ENCODE results near the gene ZBTB2.
"Not testable (repeated sequence)": the region's sequence is repeated elsewhere in the genome, so short reads cannot be mapped to it uniquely, and the experiment has no call there.

The ZBTB2 gene

DNA sequence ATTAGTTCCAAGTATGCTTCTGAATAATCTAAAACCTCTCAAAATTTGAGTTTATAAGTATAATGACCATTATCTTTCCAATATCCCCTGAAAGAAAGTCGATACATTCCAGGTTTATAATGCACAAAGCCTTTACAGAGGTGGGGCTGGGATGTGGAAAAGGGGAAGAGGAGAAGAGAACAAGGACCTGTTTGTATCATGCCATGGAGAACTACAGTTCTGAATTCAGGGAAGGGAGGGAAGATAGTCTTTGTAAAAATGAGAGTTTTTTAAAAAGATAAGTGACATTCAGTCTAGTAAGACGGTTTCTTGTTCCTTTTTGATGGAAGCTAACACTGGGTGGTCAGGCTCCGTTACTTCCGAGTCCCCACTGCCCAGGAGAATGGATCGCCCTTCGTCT, 26.1 kb downstream of the ZBTB2 start:
- DNase-seq, result no peak

DNA sequence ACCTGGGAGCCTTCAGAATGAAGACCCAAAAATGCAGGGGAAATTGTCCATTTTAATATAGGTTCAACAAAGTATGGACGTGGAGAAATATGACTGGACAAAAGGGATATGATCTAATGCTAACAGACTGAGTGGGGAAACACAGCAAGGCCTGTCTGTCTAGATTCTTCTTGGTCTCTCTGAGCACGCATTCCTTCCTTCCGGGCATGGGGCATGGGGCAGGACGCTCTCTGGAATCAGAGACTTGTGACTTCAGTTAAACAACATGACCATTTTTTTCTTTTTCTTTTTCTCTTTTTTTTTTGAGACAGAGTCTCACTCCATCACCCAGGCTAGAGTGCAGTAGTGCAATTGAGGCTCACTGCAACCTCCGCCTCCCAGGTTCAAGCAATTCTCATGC, 31.9 kb downstream of the ZBTB2 start:
- no peak for DNase-seq

GRCh38 chr6:151358475-151358874, 32.9 kb downstream of the ZBTB2 start:
- DNase-seq, result no peak

DNA sequence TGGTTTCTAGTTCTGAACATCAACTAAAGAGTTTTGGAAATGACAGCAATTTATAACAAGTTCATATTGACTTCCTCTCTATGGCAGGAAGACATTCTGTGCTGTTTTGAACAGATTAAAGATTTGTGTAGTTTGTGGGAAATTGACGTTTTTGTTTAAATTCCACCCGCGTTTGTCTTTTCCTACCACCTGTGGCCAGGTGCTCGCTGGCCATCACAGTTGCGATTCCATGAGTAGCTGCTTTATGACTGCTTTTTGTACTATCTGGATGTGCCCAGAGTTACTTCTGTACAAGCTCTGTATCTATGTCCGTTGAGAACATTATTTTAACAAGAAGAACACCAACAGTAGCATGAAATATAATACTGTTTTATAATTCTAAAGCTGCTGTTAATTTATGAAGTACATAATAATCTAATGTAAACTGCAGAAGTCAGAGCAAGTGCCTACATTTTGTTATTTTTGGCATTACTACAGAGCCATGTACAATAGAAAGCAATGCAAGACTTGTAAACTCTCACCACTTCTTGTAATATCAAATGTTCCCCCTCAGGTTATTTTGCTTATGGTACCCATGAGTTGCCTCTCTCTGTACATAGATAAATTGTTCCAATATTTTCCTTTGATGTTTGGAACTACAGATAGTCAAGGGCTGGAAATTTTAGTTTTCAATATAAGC, 33.5 kb downstream of the ZBTB2 start:
- no peak for DNase-seq

DNA sequence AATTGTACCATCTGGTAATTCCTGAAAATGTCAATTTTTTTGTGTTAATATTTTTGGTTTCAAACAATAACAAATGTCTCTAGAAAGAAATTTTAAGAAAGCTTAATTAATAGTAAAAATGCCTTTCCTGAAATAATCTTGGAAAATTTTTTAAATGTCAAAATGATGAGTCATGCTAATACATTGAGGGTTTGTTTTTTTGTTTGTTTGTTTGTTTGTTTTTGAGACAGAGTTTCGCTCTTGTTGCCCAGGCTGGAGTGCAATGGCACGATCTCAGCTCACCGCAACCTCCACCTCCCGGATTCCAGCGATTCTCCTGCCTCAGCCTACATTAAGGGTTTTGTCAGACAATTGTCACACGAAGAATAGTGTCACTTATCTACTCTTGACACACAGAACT, 34.4 kb downstream of the ZBTB2 start:
- not testable (repeated sequence) for DNase-seq

DNA sequence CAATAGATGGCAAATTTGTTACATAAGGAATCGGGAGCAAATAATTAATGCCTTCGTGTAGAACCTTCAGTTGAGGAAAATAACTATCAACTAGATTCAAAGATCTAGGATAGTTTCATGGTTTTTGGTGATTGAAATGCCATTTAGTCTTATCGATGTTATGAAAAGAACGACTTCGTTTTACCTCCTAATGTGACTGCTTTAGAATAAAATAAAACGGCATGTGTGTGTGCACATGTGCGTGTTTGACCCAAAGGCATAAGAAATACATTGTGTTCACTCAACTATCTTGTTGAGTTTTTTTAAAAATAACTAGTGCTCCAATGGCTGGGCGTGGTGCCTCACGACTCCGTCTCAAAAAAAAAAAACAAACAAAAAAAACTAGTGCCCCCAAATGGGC, 37.6 kb downstream of the ZBTB2 start:
- no peak for DNase-seq

GRCh38 chr6:151352410-151353396, 38.7 kb downstream of the ZBTB2 start:
- no peak for DNase-seq

DNA sequence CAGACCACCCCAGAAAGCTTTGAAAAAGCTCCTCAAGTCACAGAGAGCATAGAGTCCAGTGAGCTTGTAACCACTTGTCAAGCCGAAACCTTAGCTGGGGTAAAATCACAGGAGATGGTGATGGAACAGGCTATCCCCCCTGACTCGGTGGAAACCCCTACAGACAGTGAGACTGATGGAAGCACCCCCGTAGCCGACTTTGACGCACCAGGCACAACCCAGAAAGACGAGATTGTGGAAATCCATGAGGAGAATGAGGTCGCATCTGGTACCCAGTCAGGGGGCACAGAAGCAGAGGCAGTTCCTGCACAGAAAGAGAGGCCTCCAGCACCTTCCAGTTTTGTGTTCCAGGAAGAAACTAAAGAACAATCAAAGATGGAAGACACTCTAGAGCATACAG, 39.6 kb downstream of the ZBTB2 start:
- DNase-seq, result no peak

- DNase-seq, result no peak
These were observed 40.1 kb downstream of the ZBTB2 start for GRCh38 chr6:151351146-151351700.

- no peak for DNase-seq
These were observed 40.8 kb downstream of the ZBTB2 start for GRCh38 chr6:151350442-151351145.

DNA sequence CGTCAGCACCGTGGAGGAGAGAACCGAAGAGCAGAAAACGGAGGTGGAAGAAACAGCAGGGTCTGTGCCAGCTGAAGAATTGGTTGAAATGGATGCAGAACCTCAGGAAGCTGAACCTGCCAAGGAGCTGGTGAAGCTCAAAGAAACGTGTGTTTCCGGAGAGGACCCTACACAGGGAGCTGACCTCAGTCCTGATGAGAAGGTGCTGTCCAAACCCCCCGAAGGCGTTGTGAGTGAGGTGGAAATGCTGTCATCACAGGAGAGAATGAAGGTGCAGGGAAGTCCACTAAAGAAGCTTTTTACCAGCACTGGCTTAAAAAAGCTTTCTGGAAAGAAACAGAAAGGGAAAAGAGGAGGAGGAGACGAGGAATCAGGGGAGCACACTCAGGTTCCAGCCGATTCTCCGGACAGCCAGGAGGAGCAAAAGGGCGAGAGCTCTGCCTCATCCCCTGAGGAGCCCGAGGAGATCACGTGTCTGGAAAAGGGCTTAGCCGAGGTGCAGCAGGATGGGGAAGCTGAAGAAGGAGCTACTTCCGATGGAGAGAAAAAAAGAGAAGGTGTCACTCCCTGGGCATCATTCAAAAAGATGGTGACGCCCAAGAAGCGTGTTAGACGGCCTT, 41.6 kb downstream of the ZBTB2 start:
- no peak for DNase-seq

- not testable (repeated sequence) for DNase-seq
These were observed 48.6 kb downstream of the ZBTB2 start for GRCh38 chr6:151342750-151343149.

DNA sequence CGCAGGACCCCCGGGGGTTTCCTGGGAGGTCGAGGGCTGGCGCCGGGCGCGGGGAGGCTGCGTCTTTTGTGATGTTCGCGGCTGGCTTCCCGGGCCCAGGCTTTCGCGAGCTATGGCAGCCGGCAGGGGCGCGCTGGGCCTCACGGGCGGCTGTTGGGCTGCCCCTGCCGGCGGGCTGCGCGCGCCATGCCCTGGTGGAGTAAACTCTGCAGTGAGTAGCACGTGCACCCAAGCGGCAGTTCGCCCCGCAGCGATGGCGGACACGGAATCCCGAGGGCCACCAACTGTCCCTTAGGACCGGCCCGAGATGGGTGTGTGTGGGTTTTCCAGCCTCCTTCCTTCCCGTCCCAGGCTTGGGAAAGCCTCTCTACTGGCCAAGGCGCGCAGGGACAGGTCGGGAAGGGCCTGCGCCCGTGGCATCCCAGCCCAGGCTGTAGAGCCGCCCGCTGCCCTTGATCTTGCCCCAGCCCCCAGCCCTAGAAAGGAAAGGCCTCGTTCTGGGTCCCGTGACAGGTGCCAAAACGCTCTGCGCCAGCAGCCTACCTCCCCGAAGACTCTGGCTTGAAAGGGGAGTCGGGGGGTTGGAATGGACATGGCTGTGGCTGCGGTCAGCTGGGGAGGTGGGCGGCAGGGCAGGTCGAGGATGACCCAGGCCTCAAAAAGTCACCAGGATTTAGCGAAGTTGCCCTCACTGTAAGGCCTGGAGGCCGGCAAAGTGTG, 49.7 kb downstream of the ZBTB2 start:
- DNase-seq, result no peak

- DNase-seq, result no peak
These were observed 51.0 kb downstream of the ZBTB2 start for GRCh38 chr6:151340219-151340978.

GRCh38 chr6:151339369-151339768, 52.0 kb downstream of the ZBTB2 start:
- no peak for DNase-seq

GRCh38 chr6:151338651-151339200, 52.6 kb downstream of the ZBTB2 start:
- DNase-seq, result no peak

GRCh38 chr6:151335930-151336329, 55.4 kb downstream of the ZBTB2 start:
- DNase-seq, result no peak

GRCh38 chr6:151330130-151330696, 61.1 kb downstream of the ZBTB2 start:
- DNase-seq, result no peak

DNA sequence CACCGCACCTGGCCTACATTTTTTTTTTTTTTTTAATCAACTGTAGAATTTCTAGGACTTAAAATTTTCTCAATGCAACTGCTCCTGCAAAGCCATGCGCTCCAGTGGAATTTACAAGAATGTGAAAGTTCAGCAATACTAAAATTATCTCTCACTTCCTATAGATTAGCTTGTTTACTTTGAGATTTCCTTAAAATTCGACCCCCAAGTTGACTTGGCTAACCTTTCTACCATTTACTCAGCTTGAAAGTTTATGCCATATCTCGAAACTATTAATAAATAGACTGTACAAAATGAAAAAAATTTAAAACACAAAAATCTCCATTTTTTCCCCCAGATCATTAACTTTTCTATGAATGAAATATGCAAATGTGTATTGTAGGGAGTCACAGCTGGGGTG, 64.3 kb downstream of the ZBTB2 start:
- no peak for DNase-seq

DNA sequence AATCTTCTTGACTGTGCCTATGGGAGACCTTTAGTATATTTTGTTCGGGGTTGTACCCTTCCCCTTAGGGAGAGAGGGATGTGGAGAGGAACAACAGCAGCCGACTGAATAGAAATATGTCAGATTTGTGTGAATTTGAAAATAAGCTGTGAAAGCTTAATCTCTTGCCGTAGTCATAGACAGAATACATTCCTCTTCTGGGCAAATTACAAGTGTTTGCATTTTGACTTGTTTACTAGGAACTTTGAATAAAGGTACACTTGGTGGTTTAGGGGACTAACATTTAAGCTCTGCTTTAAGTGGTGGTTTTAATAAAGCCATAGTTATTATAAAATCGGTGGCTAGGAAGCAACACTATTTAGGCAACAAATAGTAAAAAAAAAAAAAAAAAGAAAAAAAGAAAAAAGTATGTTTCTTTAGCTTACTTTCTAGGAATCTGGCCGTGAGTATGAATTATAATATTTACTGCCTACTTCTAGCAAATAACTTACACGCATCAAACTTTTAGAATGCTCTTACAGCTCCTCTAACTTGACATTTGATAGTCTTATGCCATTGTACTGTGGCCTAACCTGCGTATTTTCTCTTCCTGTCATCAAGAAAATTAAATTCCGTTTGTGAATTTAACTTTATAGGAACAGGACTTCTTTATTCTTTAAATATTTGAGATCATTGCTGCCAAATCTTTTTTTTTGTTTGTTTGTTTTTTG, 65.1 kb downstream of the ZBTB2 start:
- DNase-seq, result no peak
